ENCODE measurements around the gene OAF.
A peak's percentile ranks its signal among the peaks of the same experiment; 100 is the strongest.

OAF gene

GRCh38 chr11:120224361-120224760, 13.5 kb downstream of the OAF start:
- no peak for DNase-seq

- DNase-seq: no peak
These were observed 14.4 kb downstream of the OAF start for GRCh38 chr11:120224972-120225909.

DNA sequence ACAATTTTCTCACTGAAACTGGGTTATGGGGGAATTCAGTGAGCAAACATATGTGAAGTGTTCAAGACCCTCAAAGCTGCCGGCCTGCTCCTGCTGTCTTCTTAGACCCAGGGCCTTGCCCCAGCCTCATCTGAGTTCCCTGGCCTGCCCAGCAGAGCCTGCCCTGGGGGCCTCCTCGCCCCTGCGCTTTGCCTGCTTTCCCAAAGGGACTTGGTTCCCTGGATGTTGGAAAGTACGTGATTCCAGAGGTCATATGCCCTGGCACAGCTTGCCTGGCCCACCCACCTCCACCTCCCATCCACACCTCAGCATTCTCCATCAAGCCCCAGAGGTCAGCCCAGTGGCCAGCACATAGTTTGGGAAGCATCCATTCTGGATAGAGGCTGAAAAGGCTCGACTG, 15.4 kb downstream of the OAF start:
- DNase-seq: no peak

DNA sequence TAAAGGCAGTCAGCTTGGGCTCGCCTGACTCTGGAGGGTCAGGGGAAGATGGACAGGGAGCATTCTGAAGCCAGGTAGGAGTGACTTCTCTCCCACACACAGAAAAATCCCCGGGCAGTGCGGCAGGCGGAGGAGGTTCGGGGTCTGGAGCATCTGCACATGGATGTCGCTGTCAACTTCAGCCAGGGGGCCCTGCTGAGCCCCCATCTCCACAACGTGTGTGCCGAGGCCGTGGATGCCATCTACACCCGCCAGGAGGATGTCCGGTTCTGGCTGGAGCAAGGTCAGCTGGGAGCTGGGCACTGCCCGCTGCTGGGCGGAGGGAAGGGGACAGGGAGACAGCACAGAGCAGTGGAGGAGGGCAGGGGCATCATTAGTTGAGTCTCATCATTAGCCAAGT, 15.9 kb downstream of the OAF start:
- no peak for DNase-seq

- DNase-seq: no peak
These were observed 16.5 kb downstream of the OAF start for GRCh38 chr11:120227228-120227852.

GRCh38 chr11:120228794-120229384, 18.1 kb downstream of the OAF start:
- no peak for DNase-seq

GRCh38 chr11:120229451-120230424, 18.9 kb downstream of the OAF start:
- DNase-seq: no peak

GRCh38 chr11:120230433-120231071, 19.7 kb downstream of the OAF start:
- DNase-seq: no peak

GRCh38 chr11:120231963-120232362, 21.1 kb downstream of the OAF start:
- no peak for DNase-seq

GRCh38 chr11:120233207-120233803, 22.5 kb downstream of the OAF start:
- DNase-seq: no peak

DNA sequence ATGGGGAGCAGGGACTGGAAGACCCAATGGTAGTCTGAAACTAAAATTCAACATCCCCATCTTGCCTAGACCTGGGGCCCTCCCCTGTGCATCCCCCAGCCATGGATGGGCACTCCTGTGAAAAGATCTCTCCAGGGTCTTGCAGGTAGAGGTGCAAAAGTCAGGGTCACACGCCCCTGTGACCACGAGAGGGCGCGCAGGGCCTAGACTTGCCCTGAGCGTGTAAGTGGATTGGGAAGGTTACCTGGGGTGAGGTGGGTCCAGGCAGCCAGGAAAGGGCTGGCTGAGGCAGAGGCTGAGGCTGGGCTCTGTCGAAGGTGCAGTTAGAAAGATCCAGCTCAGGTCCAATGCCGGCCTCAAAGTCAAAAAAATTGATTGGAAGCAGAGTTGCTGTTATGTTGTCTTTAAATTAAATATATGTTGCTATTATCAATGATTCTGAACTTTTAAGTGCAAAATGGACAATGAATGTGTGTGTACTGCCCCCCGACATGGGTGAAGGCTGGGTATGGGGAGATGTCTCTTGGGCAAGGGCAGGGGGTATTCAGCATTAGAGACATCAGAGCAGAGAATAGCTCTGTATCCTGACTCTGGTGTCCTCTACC, 24.3 kb downstream of the OAF start:
- peak; percentile 75 for DNase-seq

DNA sequence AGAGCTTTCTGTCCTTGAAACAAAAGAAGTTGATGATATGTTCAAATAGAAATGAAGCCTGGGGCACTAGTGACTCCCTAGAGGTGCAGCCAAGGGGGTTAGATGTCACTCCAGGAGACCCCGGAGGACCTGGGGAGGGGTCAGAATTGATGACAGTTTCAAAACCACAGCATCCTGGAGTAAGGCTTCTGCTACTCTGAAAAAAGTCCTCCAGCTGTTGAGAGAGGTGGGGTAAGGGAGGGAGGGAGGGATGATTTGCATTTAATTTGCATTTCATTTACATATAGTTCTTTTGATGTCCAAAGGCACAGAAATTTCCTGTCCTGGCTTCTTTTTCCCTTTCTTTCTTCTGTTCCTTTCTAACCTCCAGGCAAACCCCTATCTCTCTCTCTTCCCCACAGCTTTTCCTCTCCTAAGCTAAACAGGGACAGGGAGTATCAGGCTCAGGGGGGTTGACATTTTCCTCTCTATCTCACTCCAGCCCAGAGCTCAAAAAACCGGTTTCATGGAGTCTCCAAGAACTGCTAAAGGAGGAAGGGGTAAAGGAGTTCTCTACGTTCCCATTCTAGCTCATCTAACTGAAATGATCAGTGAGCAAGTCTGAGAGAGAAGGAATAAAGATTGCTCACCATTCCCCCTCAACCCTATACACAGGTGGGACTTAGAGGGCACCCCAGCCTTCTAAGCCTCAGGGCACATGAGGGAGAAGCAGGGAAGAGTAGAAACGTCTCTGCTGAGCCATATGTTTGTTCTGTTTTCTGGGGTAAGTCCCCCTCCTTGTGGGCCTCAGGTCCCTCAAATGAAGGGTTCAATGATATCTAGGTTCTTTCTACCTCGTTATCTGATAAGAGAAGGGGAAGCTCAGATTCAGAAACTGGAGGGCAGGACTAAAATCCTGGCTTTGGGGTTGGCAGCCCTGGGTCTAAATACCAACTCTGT, 25.6 kb downstream of the OAF start:
- no peak for DNase-seq

DNA sequence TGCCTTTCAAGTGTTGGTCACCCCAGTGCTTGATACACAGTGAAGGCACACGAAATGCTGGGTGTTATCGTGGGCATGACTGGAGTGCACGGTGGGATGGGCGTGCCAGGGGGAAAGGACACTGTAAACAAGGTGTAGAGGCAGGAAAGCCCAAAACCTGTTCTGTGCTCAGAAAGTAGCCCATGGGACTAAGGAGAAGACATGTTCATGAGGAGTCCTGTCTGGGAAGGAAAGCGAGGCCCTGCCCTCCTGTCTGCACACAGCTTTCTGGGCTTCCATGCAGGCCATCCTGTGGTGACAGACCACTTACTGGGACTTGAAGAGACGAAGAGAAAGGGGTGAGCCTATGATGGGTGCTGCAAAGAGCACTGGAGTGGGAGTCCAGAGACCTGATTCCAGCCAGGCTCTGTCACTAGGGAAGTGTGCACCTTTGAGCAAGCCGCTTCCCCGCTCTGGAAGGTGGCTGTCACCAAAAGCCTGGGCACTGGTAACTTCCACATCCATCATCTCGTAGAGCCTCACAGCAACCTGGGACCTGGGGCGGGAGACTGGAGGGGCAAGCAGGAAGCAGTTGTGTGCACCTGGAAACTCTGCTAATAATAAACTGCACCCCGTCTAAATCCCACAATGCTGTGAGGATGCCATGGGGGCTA, 28.3 kb downstream of the OAF start:
- DNase-seq: no peak

DNA sequence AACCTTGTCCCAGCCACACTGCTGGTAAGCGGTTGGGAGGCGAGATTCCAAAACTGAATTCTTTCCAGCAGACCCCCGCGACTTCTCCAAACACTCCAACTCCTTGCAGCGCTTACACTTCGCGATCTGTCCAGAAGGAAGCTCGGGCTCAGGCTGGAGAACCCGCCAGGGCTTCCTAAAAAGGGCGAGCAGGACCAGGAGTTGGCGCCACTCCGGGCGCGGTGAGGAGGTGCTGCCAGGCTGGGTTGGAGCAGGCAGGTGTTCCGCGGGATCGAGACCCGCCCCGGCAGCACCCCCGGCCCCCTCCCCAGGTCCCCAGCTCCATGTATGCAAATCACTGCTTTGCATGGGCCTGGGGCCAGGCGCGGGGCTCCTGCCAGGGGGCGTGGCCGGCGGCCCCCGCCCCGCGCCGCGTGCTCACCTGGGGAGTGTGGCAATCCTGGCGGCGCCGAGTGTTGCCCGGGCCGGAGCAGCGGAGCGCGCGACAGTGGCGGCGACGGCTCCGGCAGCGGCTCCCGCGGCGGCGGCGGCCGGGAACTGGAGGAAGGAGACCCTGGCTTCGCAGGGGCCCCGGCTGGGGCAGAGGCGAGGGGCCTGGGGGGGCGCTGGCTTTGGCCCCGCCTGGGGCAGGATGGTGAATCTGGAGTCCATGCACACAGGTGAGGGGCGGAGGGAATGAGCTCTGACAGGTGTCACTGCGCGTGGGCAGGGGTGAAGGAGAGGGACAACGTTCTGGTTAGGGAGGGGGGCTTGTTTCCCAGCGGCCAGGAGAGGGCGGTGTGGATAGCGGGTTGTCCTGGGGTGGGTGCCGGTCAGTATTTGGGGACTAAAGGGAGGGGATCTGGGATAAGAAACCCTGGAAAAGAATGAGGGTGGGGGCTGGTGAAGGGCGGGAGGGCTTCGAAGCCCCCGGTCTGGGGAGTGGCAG, 29.1 kb downstream of the OAF start, which contains the start of gene POU2F3:
Gene POU2F3, plus strand, starts transcription at position 428 of the 928 bp plus-strand sequence. Its CDS starts 204 bp downstream, at position 632.
- DNase-seq: no peak

DNA sequence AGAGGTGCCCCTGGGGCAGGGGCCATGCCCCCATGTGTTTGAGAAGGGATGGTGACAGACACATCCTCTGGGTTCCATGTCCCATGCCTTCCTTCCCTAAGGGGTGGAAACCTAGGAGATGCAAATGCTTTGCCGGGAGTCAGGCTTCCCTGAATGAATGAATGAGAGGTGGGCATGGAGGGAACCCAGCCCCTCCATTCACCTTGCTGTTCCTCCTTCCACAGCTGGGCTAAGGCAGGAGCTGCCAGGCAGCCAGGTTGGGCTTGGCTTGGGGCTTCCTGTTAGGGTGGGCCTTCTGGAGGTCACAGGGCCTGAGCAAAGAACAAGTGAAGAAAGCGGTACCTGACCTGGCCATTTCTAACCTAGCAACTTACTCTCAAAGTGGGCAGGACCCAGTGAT, 30.0 kb downstream of the OAF start:
- DNase-seq: no peak

GRCh38 chr11:120241277-120241676, 30.4 kb downstream of the OAF start:
- no peak for DNase-seq

- DNase-seq: no peak
These were observed 32.4 kb downstream of the OAF start for GRCh38 chr11:120243221-120243620.
